ENCODE results near the gene CUL4B. TPM values are rescaled to one million over a fixed set of nuclear protein-coding genes. Genes with fewer than 3 reads are reported as not detected.
"Not testable (repeated sequence)": the region's sequence is repeated elsewhere in the genome, so short reads cannot be mapped to it uniquely, and the experiment has no call there.

The CUL4B gene
- total RNA-seq = 10 to 100 TPM; 32.7 to 32.9 TPM

DNA sequence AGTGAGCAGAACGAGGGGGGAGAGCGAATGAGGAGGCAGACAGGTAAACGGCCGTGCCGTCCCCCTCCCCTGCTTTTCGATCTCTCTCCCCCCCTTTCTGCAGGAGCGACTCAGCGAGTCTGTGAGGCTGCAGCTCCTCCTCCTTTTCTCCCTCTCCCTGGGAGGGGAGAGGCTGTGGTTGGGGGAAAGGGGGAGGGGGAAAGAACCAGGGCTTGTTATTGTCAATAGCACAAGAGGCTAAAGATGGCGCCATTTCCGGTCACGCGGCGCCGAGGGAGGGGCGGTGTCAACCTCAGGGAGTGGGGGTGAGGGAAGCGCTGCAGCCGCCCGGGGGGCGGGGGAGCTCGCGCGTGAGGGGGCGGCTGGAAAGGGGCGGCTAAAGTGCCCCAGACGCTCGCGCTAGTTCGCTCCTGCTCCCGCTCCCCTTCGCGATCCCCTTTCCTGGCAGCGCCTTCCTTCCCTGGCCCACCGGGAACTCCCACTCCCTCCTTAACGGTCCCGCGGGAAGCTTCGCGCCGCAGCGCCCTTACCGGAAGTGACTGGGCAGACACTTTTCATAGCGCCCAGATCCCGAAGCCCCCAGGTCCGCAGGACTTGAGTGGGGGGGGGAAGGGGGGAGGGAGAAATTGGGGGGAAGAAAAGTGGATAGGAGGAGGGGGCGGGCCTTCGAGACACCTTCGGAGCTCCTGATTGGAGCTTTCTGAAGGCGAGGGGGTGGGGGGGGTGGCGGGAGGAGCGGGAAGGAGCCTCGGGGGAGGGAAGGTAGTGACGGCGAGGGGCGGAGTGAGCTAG, at the start of gene CUL4B:
TSS of gene CUL4B (minus strand) at position 121 of the 792 bp plus-strand sequence. CDS start 324 bp downstream, outside the sequence.
- DNase-seq = peak; percentile 88
- peak within 1 kb of the TSS; percentile 99 for H3K4me3 Mint-ChIP-seq
- no peaks in the 10 kb centered on the region for H3K27me3 Mint-ChIP-seq
- peaks cover 6% of the 10 kb centered on the region for H3K36me3 Mint-ChIP-seq
- H3K27ac Mint-ChIP-seq = peak within 1 kb of the TSS; percentile 96
- peaks cover 16% of the 10 kb centered on the region for H3K4me1 Mint-ChIP-seq
- no peaks in the 10 kb centered on the region for H3K9me3 Mint-ChIP-seq

DNA sequence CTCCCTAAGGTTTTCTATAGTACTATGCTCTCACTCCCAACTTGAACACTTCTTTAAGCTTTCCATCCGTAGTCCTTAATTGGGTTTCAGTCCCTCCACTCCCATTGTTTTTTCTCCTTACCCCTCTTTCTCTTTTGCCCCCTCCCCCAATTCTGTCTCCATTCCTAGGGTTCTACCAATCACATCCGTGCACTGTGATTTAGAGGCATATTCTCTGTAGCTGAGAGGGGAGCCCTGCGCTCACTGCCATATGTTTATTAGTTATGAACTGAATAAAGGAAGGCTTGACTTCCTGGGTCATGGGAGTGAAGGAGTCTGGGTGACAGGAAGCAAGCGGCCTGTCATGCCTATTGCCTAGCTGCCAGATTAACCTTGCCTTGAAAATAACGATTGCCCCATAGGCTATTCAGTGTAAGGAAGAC, 43.6 kb upstream of the CUL4B start:
- Mint-ChIP-seq H3K36me3 (peaks cover 5% of the 10 kb centered on the region), H3K4me3 (peak overlapping the region; percentile 96), H3K9me3 (no peaks in the 10 kb centered on the region), H3K4me1 (no peaks in the 10 kb centered on the region), H3K27ac (peak overlapping the region; percentile 98), H3K27me3 (no peaks in the 10 kb centered on the region)
- peak; percentile 4 for DNase-seq

DNA sequence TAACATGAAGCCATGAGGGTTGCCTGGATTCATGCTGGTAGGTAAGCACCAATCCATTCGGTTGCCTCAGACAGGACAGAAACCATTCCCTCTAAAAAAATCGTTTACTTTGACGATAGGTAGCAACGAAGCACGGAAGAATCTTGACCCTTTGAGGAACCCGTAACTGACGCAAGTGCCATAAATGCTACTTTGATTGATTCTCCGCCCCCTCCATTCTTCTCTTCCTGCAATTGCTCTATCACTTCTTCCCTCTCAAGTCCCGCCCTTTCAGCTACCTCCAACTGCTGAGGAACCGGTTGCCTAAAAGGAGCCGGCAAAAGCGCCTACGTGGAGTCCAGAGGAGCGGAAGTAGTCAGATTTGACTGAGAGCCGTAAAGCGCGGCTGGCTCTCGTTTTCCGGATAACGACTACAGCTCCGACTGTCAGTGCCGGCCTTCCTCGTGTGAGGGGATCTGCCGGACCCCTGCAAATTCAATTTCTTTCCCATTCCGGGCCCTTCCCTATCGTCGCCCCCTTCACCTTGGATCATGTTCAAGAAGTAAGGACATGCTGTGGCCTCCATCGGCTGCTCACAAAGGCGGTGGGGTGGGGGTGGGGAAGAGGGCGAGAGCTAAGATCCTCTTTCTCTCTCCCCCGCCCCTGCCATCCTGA, 43.1 kb upstream of the CUL4B start, which contains the start of gene MCTS1:
TSS of gene MCTS1 (plus strand) at position 395 of the 654 bp plus-strand sequence. CDS start at position 531, 136 bp downstream.
- no peaks in the 10 kb centered on the region for H3K4me1 Mint-ChIP-seq
- no peaks in the 10 kb centered on the region for H3K9me3 Mint-ChIP-seq
- H3K36me3 Mint-ChIP-seq = peaks cover 5% of the 10 kb centered on the region
- peak; percentile 77 for DNase-seq
- no peaks in the 10 kb centered on the region for H3K27me3 Mint-ChIP-seq
- peak within 1 kb of the TSS; percentile 98 for H3K27ac Mint-ChIP-seq
- H3K4me3 Mint-ChIP-seq = peak within 1 kb of the TSS; percentile 96

DNA sequence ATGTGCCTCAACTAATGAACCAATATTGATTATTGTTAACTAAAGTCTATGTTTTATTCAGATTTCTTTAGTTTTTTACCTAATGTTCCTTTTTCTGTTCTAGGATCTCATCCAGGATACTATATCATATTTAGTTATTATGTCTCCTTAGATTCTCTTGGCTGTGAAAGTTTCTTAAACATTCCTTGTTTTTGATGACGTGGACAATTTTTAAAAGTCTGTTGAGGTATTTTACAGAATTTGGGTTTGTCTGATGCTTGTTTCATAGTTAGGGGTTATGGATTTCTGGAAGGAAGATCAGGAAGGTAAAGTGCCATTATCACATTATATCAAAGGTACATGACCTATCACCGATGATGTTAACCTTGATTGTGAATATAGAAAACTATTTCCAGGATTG, 24.9 kb upstream of the CUL4B start:
- peaks cover 3% of the 10 kb centered on the region for H3K27me3 Mint-ChIP-seq
- H3K27ac Mint-ChIP-seq = no peak overlapping the region
- H3K4me3 Mint-ChIP-seq = no peak overlapping the region
- no peaks in the 10 kb centered on the region for H3K36me3 Mint-ChIP-seq
- DNase-seq = no peak
- H3K4me1 Mint-ChIP-seq = no peaks in the 10 kb centered on the region
- peaks cover 2% of the 10 kb centered on the region for H3K9me3 Mint-ChIP-seq

DNA sequence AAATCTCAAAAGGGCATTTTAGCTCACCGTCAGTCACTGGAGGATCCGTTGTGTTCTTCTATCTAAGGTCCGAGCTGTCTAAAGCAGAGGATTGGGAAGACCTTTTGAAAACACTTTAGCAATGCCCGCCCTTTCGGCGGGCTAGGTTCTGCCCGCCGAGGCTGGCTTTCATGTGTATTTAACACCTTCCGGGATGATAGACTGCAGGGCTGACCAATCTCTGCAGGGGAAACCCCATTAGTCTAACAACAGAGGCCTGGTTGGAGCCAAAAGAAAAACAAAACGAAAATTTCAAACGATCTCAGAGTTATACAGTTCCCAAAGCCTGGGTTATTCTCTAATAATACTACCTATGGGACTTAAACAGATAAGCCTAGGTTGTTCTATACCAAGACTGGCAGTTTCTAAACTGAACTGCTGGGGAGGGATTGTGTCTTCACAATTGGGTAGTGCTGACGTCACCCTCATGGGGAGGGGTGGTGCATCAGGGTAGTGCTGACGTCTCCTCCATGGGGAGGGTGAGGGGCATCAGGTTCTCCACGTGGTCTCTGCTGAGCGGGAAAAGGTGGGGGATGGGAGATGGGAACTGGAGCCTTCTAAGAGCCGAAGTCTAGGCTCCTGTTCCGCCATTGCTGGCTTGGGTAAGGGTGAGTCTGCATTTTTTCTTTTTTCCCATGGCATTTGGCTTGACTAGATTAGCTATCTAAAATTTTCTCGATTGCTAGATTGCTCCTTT, 14.8 kb upstream of the CUL4B start:
- H3K27ac Mint-ChIP-seq = no peak overlapping the region

DNA sequence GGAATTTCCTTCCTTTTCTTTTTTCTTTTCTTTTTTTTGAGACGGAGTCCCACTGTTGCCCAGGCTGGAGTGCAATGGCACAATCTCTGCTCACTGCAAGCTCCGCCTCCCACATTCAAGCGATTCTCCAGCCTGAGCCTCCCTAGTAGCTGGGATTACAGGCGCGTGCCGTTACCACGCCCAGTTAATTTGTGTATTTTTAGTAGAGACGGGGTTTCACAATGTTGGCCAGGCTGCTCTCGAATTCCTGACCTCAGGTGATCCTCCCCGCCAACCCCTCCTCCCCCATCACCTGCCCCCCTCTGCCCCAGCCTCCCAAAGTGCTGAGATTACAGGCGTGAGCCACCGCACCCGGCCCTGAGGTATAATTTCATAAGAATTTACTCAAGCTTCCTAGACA, 13.0 kb upstream of the CUL4B start:
- DNase-seq, H3K4me1 Mint-ChIP-seq, H3K4me3 Mint-ChIP-seq, H3K27ac Mint-ChIP-seq, H3K36me3 Mint-ChIP-seq, H3K9me3 Mint-ChIP-seq, H3K27me3 Mint-ChIP-seq: not testable (repeated sequence)

More for the DNA sequence above, 14.8 kb upstream of the CUL4B start:
- no peaks in the 10 kb centered on the region for H3K36me3 Mint-ChIP-seq
- H3K4me3 Mint-ChIP-seq = no peak overlapping the region
- no peak for DNase-seq
- H3K4me1 Mint-ChIP-seq = peaks cover 5% of the 10 kb centered on the region
- H3K27me3 Mint-ChIP-seq = no peaks in the 10 kb centered on the region
- H3K9me3 Mint-ChIP-seq = no peaks in the 10 kb centered on the region

DNA sequence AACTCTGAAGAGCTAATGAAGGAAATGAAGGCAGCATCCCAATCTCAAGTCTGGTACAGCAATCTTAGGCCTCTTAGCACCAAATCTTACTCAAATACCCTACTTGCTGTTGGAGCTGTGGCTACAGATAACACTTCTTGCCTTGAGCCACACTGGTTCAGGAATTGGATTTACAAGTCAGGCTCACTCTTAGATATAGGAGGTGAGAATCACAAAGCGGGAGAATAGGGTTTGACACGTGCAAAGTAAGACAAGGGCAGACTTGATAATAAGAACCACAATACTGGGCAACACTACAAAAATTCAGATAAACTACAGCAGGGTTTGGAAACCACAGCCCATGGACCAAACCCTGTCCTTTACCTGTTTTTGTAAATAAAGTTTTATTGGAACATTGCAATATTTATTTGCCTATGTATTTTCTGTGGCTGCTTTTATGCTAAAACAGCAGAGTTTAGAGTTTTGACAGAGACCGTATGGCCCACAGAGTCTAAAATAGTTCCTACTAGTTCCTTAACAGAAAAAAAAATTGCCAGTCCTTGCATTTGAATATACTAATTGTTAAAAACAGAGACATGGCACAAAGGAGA, 9.3 kb upstream of the CUL4B start:
- no peak for DNase-seq
- Mint-ChIP-seq H3K27me3 (no peaks in the 10 kb centered on the region), H3K36me3 (no peaks in the 10 kb centered on the region), H3K9me3 (no peaks in the 10 kb centered on the region), H3K4me3 (no peak overlapping the region), H3K4me1 (peaks cover 5% of the 10 kb centered on the region), H3K27ac (no peak overlapping the region)

DNA sequence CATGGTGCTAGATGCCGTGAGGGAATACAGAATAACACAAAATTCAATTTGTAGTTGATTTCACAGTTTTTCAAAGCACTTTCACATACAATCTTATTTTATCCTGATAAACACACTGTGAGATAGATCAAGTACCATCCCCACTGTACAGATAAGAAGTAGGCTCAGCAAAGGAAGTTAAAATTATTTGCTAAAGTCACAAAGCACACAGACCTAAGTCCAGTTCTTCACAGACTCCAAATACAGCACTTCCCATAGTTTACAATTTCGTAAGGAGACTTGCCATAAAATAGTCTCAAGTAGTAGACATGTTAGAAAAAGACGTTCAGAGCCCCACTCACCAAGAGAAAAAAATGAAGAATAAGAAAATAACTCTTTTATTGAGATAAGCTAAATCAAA, 7.8 kb upstream of the CUL4B start:
- Mint-ChIP-seq H3K4me3 (no peak overlapping the region), H3K36me3 (no peaks in the 10 kb centered on the region), H3K4me1 (peaks cover 5% of the 10 kb centered on the region), H3K27me3 (no peaks in the 10 kb centered on the region), H3K9me3 (no peaks in the 10 kb centered on the region), H3K27ac (peak overlapping the region; percentile 6)
- DNase-seq = no peak

DNA sequence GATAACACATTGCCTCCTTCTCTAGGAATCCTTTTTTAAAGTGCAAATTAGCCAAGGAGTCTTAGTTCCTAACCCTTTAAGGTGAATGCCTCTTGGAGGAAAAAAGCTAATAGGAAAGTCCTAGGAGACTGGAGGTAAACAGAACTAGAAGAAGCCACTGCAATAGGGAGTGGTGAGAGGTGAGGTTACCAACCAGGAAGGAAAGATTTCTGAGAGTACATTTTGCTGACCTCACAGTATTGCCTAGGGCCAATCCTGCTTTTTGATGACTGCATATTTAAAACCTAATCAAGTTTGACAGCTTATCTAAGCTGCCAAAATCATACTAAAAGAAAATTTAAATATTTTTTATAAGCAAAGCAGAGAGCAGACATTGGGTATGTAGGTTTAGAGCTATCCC, 7.3 kb upstream of the CUL4B start:
- no peak for DNase-seq
- Mint-ChIP-seq H3K36me3 (no peaks in the 10 kb centered on the region), H3K27me3 (no peaks in the 10 kb centered on the region), H3K9me3 (no peaks in the 10 kb centered on the region), H3K4me1 (peaks cover 5% of the 10 kb centered on the region), H3K4me3 (no peak overlapping the region), H3K27ac (no peak overlapping the region)

DNA sequence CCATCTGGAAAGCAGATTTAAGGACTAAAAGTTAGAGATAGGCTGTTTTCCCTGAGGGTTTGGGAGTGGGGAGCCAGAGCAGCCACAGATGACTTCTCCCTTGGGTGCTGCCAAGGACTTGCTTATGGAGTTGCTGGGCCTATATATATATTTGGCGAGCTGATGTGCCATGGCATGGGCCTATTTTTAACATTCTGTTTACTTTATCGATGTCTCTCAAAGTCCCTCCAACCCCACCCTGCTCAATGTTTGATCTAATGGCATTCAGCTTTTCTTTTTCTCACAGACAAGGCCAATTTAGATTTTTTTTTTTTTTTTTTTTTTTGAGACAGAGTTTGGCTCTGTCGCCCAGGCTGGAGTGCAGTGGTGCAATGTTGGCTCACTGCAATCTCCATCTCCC, 6.1 kb upstream of the CUL4B start:
- Mint-ChIP-seq H3K27me3 (no peaks in the 10 kb centered on the region), H3K9me3 (no peaks in the 10 kb centered on the region), H3K4me3 (no peak overlapping the region), H3K36me3 (no peaks in the 10 kb centered on the region), H3K4me1 (peaks cover 10% of the 10 kb centered on the region), H3K27ac (no peak overlapping the region)
- DNase-seq = no peak

DNA sequence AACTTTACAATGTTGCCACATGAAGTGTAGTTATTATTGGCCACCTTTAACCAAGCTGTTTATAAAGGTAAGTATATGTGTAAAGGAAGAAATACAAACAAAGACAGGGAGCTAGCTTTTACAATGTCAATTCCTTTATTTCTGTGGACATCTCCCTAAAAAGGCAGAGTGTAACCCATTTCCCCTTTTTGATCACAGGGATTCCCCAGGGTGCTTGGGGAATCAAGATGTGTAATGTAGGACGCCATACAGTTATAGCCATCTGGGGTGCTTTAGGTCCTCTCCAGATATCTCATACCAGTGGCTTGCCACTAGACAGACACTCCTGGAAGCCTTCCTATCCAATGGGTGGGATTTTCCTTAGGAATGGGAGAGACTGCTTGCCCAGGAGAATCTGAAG, 4.2 kb upstream of the CUL4B start:
- Mint-ChIP-seq H3K27me3 (no peaks in the 10 kb centered on the region), H3K9me3 (no peaks in the 10 kb centered on the region), H3K36me3 (no peaks in the 10 kb centered on the region), H3K4me1 (peaks cover 5% of the 10 kb centered on the region), H3K4me3 (no peak overlapping the region), H3K27ac (no peak overlapping the region)
- DNase-seq = no peak

DNA sequence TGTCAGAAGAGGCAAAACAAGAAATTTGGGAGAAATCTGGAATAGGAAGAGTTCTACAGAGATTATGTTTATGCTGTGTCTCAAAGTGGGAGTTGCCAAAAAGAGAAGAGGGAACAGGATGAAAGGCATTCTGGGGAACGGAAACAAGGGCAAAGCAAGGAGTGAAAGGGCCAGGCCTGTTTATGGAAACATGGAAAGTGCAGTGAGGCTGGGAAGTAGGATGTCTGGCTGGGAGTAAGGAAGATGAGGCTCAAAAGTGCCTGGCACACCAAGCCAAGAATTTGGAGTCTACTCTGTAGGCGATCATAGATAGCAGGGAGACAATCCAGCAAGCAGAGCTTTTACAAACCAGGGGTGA, 1.8 kb upstream of the CUL4B start:
- Mint-ChIP-seq H3K27ac (peak overlapping the region; percentile 96), H3K4me3 (no peak overlapping the region), H3K4me1 (peaks cover 12% of the 10 kb centered on the region), H3K9me3 (no peaks in the 10 kb centered on the region), H3K36me3 (no peaks in the 10 kb centered on the region), H3K27me3 (no peaks in the 10 kb centered on the region)
- no peak for DNase-seq

DNA sequence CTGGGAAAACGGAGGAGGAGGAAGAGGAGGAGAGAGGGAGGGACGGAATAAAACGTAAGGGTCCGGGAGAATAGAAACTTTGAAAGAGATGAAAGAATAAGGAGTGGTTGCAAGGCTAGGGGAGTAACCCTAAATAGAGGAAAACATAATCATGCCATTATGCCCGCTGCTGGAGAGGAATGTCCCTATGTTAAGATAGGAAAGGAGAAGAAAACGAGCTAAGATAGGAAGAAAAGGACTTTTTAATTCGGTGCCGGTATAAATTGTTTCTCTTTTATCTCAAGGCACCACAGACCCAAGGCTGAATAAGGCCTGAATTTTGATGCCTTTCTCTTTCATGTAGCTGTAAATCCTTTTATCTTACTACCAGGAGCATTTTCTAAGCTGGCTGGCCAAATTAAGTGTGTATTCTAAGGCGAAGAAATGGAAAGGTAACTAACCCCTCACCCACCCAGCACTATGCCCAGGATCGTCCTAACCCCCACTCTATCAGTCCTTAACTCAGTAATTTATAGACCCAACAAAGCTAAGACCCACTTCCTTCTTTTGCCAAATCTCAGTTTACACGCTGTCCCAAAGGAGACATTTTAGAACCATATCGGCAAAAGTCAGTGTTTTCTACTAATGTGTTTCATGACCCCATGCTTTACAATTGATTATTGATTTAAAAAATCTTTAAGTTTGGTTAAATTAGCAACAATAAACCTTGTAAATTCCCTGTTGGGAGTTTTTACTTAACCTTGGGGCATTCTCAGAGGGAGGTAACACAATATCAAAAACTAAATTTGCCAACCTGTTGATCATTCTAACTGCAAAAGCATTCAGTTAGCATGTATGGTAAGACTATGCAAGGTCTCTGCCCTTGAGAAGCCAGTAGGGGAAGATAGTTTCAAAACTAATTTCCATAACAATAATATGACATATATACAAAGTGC, 1.1 kb upstream of the CUL4B start:
- no peaks in the 10 kb centered on the region for H3K9me3 Mint-ChIP-seq
- DNase-seq = no peak
- H3K4me3 Mint-ChIP-seq = peak overlapping the region; percentile 99

DNA sequence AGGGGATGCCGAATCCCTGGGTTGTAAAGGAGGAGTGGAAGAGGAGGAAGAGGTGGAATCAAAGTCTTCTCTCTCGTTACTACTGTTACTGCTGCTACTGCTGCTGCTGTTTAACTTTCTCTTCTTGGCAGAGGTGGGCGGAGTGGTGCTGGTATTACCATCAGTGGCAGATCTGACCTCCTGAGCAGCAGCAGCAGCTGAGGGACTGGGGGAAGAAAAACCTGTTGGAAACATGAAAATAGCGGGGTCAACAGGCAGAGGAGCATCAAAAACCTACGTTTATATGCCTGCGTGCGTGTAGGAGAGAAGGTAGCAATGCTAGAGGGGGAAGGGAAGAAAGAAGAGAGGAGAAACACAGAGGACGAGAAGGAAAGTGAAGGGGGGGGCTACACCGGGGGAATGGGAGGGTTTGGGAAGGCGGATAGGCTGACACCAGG, 339 bp downstream of the CUL4B start:
- Mint-ChIP-seq H3K27me3 (no peaks in the 10 kb centered on the region), H3K36me3 (peaks cover 6% of the 10 kb centered on the region), H3K4me3 (peak overlapping the region; percentile 99), H3K9me3 (no peaks in the 10 kb centered on the region), H3K27ac (peak overlapping the region; percentile 96), H3K4me1 (peaks cover 16% of the 10 kb centered on the region)
- DNase-seq = peak; percentile 38

More for the DNA sequence above, 1.1 kb upstream of the CUL4B start:
- H3K27me3 Mint-ChIP-seq = no peaks in the 10 kb centered on the region
- H3K27ac Mint-ChIP-seq = peak overlapping the region; percentile 96
- H3K4me1 Mint-ChIP-seq = peaks cover 16% of the 10 kb centered on the region
- H3K36me3 Mint-ChIP-seq = peaks cover 4% of the 10 kb centered on the region

All from activated naive CD8-positive, alpha-beta T cell treated with anti-CD3 and anti-CD28 coated beads for 36 hours (primary cell).